ENCODE results near the gene AFP. TPM values are rescaled to one million over a fixed set of nuclear protein-coding genes. Genes with fewer than 3 reads are reported as not detected.

AFP gene
- total and polyA plus RNA-seq, 2 of the 8 experiments (the other 6 are each of a cell fraction or from before 2014, with no cell fraction given): 6.1 to 10.4 TPM

DNA sequence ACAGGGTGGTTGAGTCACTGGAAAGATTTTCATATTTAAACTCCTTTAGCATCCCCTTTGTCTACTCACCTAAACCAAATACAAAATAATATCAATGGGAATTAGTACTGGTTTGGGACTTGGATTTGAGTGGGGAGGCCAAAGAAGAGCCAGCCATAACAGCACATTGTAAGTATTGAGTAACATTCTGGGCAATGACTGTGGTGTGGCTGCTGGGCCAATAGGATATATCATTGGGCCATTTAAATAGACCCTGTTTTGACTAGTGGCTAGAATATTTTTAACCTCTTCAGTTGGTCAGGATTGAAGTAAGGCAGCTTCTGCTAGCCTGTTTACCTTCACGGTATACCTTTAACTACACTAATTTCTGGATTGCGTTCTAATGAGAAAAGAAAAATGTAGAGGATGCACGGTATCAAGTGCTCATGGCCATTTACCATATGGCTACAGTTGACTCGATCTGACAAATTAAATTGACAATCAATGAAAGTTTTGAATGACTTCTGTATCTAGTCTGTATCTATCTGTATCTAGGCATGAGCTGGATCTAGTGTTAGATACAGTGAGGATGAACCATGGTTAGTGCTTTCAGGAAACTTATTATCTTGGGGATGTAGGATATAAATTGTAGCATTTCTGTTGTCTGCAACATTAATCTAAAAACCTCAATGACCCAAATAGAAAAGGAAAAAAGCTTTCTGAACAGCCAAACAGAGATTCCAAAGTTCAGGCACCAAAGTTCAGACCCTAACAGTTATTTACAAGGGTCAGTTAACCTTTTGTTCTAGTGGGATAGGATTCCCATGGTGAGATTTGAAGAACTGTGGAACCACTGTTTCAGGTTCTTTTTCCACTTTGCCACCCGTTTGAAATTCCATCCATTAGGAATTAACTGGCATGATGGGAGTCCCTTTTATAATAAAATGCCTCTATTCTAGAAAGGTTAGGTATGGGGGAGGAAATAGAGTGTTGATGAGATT is 38.7 kb upstream of the AFP start (continued):
- TF ChIP-seq, protein P1, sequence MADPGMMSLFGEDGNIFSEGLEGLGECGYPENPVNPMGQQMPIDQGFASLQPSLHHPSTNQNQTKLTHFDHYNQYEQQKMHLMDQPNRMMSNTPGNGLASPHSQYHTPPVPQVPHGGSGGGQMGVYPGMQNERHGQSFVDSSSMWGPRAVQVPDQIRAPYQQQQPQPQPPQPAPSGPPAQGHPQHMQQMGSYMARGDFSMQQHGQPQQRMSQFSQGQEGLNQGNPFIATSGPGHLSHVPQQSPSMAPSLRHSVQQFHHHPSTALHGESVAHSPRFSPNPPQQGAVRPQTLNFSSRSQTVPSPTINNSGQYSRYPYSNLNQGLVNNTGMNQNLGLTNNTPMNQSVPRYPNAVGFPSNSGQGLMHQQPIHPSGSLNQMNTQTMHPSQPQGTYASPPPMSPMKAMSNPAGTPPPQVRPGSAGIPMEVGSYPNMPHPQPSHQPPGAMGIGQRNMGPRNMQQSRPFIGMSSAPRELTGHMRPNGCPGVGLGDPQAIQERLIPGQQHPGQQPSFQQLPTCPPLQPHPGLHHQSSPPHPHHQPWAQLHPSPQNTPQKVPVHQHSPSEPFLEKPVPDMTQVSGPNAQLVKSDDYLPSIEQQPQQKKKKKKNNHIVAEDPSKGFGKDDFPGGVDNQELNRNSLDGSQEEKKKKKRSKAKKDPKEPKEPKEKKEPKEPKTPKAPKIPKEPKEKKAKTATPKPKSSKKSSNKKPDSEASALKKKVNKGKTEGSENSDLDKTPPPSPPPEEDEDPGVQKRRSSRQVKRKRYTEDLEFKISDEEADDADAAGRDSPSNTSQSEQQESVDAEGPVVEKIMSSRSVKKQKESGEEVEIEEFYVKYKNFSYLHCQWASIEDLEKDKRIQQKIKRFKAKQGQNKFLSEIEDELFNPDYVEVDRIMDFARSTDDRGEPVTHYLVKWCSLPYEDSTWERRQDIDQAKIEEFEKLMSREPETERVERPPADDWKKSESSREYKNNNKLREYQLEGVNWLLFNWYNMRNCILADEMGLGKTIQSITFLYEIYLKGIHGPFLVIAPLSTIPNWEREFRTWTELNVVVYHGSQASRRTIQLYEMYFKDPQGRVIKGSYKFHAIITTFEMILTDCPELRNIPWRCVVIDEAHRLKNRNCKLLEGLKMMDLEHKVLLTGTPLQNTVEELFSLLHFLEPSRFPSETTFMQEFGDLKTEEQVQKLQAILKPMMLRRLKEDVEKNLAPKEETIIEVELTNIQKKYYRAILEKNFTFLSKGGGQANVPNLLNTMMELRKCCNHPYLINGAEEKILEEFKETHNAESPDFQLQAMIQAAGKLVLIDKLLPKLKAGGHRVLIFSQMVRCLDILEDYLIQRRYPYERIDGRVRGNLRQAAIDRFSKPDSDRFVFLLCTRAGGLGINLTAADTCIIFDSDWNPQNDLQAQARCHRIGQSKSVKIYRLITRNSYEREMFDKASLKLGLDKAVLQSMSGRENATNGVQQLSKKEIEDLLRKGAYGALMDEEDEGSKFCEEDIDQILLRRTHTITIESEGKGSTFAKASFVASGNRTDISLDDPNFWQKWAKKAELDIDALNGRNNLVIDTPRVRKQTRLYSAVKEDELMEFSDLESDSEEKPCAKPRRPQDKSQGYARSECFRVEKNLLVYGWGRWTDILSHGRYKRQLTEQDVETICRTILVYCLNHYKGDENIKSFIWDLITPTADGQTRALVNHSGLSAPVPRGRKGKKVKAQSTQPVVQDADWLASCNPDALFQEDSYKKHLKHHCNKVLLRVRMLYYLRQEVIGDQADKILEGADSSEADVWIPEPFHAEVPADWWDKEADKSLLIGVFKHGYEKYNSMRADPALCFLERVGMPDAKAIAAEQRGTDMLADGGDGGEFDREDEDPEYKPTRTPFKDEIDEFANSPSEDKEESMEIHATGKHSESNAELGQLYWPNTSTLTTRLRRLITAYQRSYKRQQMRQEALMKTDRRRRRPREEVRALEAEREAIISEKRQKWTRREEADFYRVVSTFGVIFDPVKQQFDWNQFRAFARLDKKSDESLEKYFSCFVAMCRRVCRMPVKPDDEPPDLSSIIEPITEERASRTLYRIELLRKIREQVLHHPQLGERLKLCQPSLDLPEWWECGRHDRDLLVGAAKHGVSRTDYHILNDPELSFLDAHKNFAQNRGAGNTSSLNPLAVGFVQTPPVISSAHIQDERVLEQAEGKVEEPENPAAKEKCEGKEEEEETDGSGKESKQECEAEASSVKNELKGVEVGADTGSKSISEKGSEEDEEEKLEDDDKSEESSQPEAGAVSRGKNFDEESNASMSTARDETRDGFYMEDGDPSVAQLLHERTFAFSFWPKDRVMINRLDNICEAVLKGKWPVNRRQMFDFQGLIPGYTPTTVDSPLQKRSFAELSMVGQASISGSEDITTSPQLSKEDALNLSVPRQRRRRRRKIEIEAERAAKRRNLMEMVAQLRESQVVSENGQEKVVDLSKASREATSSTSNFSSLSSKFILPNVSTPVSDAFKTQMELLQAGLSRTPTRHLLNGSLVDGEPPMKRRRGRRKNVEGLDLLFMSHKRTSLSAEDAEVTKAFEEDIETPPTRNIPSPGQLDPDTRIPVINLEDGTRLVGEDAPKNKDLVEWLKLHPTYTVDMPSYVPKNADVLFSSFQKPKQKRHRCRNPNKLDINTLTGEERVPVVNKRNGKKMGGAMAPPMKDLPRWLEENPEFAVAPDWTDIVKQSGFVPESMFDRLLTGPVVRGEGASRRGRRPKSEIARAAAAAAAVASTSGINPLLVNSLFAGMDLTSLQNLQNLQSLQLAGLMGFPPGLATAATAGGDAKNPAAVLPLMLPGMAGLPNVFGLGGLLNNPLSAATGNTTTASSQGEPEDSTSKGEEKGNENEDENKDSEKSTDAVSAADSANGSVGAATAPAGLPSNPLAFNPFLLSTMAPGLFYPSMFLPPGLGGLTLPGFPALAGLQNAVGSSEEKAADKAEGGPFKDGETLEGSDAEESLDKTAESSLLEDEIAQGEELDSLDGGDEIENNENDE (IDR thresholded peaks at IDR 0.05; ENCODE audit: insufficient replicate concordance, low read length): no peak
- TF ChIP-seq CEBPB (IDR thresholded peaks at IDR 0.05; ENCODE audit: low read depth, low read length) (no peak), TCF12 (IDR thresholded peaks at IDR 0.05; ENCODE audit: low read depth, low read length) (no peak), TBP (IDR thresholded peaks at IDR 0.05; ENCODE audit: low read depth, low read length) (no peak), TAF1 (IDR thresholded peaks at IDR 0.05; ENCODE audit: low read depth, low read length) (no peak), SIN3A (conservative IDR thresholded peaks at IDR 0.05 in 1 of 2, IDR thresholded peaks at IDR 0.05 in 1 of 2; ENCODE audit: low read depth in 1 of 2, low read length in 2 of 2) (no peak), CTBP2 (IDR thresholded peaks at IDR 0.05; ENCODE audit: borderline replicate concordance, insufficient read depth, insufficient read length, low read length) (no peak), NRF1 (IDR thresholded peaks at IDR 0.05; ENCODE audit: low read depth, low read length) (no peak)
- TF ChIP-seq, protein P2, sequence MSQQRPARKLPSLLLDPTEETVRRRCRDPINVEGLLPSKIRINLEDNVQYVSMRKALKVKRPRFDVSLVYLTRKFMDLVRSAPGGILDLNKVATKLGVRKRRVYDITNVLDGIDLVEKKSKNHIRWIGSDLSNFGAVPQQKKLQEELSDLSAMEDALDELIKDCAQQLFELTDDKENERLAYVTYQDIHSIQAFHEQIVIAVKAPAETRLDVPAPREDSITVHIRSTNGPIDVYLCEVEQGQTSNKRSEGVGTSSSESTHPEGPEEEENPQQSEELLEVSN (IDR thresholded peaks at IDR 0.05): no peak
